Neural cell (in vitro differentiated cells): ENCODE data around the gene DHDH.
"Not testable (repeated sequence)": the region's sequence is repeated elsewhere in the genome, so short reads cannot be mapped to it uniquely, and the experiment has no call there.

Source experiments
- CTCF ChIP-seq: fragments of 450-650 bp; IDR thresholded peaks from 2 replicates; pipeline ENCODE4 v1.5.1; 2014; ENCODE audit warnings: antibody characterized with exemption, mild to moderate bottlenecking, moderate library complexity; ENCODE audit not compliant: poor library complexity, severe bottlenecking
- EP300 ChIP-seq: fragments of 450-650 bp; conservative IDR thresholded peaks from 2 replicates; pipeline ENCODE4 v1.6.1; 2014; ENCODE audit warnings: antibody characterized with exemption, mild to moderate bottlenecking, moderate library complexity; ENCODE audit not compliant: poor library complexity, severe bottlenecking
- EZH2 ChIP-seq: fragments of 200-600, 300-800 bp; shearing (Covaris generic), sonication (generic); IDR thresholded peaks from 2 replicates; pipeline ENCODE4 v1.6.1; 2014; ENCODE audit warnings: antibody characterized with exemption, low read length, borderline replicate concordance, mild to moderate bottlenecking; ENCODE audit not compliant: insufficient read depth, poor library complexity, severe bottlenecking
- MXI1 ChIP-seq: fragments of 450-650 bp; conservative IDR thresholded peaks from 2 replicates; pipeline ENCODE4 v1.6.1; 2014; ENCODE audit warnings: antibody characterized with exemption, mild to moderate bottlenecking; ENCODE audit not compliant: poor library complexity, severe bottlenecking
- POLR2AphosphoS5 ChIP-seq: IDR thresholded peaks from 2 replicates; pipeline ENCODE4 v1.6.1; 2012
- RAD21 ChIP-seq: fragments of 450-650 bp; conservative IDR thresholded peaks from 2 replicates; pipeline ENCODE4 v1.6.1; 2014; ENCODE audit warnings: antibody characterized with exemption, mild to moderate bottlenecking, moderate library complexity
- SMC3 ChIP-seq: fragments of 450-650 bp; conservative IDR thresholded peaks from 2 replicates; pipeline ENCODE4 v1.6.1; 2014; ENCODE audit warnings: antibody characterized with exemption, mild to moderate bottlenecking, moderate library complexity; ENCODE audit not compliant: poor library complexity
- TAF1 ChIP-seq: IDR thresholded peaks from 2 replicates; pipeline ENCODE4 v1.6.1; 2012; ENCODE audit warnings: low read depth
- TF ChIP-seq, protein P1 (sequence below): IDR thresholded peaks from 2 replicates; pipeline ENCODE4 v1.6.1; 2012; ENCODE audit warnings: borderline replicate concordance

DNA sequence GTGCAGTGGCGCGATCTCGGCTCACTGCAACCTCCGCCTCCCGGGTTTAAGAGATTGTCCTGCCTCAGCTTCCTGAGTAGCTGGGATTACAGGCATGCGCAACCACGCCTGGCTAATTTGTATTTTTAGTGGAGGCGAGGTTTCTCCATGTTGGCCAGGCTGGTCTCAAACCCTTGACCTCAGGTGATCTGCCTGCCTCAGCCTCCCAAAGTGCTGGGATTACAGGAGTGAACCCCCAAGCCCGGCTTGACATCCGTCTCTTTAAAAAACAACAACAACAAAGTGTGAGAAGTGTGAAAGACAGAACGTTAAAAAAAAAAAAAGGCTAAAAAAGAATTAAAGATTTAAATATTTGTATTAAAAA, 34.1 kb upstream of the DHDH start:
- not testable (repeated sequence) for TF ChIP-seq CTCF, EZH2, POLR2AphosphoS5, EP300, RAD21, TAF1, SMC3, MXI1
- TF ChIP-seq, protein P1, sequence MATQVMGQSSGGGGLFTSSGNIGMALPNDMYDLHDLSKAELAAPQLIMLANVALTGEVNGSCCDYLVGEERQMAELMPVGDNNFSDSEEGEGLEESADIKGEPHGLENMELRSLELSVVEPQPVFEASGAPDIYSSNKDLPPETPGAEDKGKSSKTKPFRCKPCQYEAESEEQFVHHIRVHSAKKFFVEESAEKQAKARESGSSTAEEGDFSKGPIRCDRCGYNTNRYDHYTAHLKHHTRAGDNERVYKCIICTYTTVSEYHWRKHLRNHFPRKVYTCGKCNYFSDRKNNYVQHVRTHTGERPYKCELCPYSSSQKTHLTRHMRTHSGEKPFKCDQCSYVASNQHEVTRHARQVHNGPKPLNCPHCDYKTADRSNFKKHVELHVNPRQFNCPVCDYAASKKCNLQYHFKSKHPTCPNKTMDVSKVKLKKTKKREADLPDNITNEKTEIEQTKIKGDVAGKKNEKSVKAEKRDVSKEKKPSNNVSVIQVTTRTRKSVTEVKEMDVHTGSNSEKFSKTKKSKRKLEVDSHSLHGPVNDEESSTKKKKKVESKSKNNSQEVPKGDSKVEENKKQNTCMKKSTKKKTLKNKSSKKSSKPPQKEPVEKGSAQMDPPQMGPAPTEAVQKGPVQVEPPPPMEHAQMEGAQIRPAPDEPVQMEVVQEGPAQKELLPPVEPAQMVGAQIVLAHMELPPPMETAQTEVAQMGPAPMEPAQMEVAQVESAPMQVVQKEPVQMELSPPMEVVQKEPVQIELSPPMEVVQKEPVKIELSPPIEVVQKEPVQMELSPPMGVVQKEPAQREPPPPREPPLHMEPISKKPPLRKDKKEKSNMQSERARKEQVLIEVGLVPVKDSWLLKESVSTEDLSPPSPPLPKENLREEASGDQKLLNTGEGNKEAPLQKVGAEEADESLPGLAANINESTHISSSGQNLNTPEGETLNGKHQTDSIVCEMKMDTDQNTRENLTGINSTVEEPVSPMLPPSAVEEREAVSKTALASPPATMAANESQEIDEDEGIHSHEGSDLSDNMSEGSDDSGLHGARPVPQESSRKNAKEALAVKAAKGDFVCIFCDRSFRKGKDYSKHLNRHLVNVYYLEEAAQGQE = not testable (repeated sequence)
